Activated naive CD8-positive, alpha-beta T cell treated with anti-CD3 and anti-CD28 coated beads, Interleukin-2, amount 10 ng/mL, durations not matched to agents 7 days and 5 days (primary cell): ENCODE results near the gene RAB3GAP1. TPM values are rescaled to one million over a fixed set of nuclear protein-coding genes. Genes with fewer than 3 reads are reported as not detected.

Experiments used
- ATAC-seq: fragments of 150-1000 bp; cut with Tn5 transposase; one replicate; pipeline ENCODE4 v1.10.0; 2021; ENCODE audit warnings: low read depth, moderate library complexity
- POLR2A ChIA-PET: fragments of 350-600 bp; sonication (Branson Sonifier 250); formaldehyde crosslinking; loops from one replicate; lab custom pipeline; 2021; ENCODE audit warnings: antibody characterized with exemption; lab: Charles Lee
- DNase-seq: peaks from one replicate; pipeline ENCODE4 v3.0.0; 2021
- H3K27ac Mint-ChIP-seq: one replicate; pipeline ENCODE4 v1.8.0; 2022; ENCODE audit warnings: mild to moderate bottlenecking, mixed read lengths
- H3K27me3 Mint-ChIP-seq: one replicate; pipeline ENCODE4 v1.8.0; 2022; ENCODE audit warnings: mild to moderate bottlenecking, moderate library complexity, mixed read lengths
- H3K36me3 Mint-ChIP-seq: one replicate; pipeline ENCODE4 v1.8.0; 2021; ENCODE audit warnings: mild to moderate bottlenecking, mixed read lengths
- H3K4me1 Mint-ChIP-seq: one replicate; pipeline ENCODE4 v1.8.0; 2021; ENCODE audit warnings: mixed read lengths
- H3K4me3 Mint-ChIP-seq: one replicate; pipeline ENCODE4 v1.8.0; 2022; ENCODE audit warnings: mild to moderate bottlenecking, moderate library complexity, mixed read lengths
- H3K9me3 Mint-ChIP-seq: one replicate; pipeline ENCODE4 v1.8.0; 2021; ENCODE audit warnings: mixed read lengths
- total RNA-seq, 2 experiments: library from RNA; stranded (reverse); gene quantifications; one replicate each; pipeline ENCODE4 v1.2.3, GENCODE V29; 2021

RAB3GAP1 gene
- total RNA-seq, result 10 to 100 TPM; 22.9 to 24.0 TPM

GRCh38 chr2:135052042-135052876, at the start of gene RAB3GAP1:
RAB3GAP1 (plus strand) TSS chr2:135052292; CDS start chr2:135052308, 16 bp downstream.
- ATAC-seq (peak; percentile 80), DNase-seq (peak; percentile 92)
- H3K4me3 Mint-ChIP-seq, result peak within 1 kb of the TSS; percentile 96
- no peaks in the 10 kb centered on the region for H3K9me3 Mint-ChIP-seq
- peaks cover 3% of the 10 kb centered on the region for H3K27me3 Mint-ChIP-seq
- POLR2A ChIA-PET, result interaction anchor here (0.7 to 2.6 kb wide), 3 partner anchors 15 to 479 kb away, joined by 3 to 17 read pairs (median 4); partner anchors contain the start of genes R3HDM1 and ZRANB3
- peak within 1 kb of the TSS; percentile 99 for H3K27ac Mint-ChIP-seq
- H3K4me1 Mint-ChIP-seq, result peaks cover 34% of the 10 kb centered on the region
- peaks cover 12% of the 10 kb centered on the region for H3K36me3 Mint-ChIP-seq

GRCh38 chr2:135002836-135003235, 49.3 kb upstream of the RAB3GAP1 start:
- Mint-ChIP-seq H3K36me3 (no peaks in the 10 kb centered on the region), H3K27ac (no peak overlapping the region), H3K27me3 (peaks cover 28% of the 10 kb centered on the region), H3K4me3 (no peak overlapping the region), H3K9me3 (no peaks in the 10 kb centered on the region), H3K4me1 (peaks cover 5% of the 10 kb centered on the region)
- POLR2A ChIA-PET, result no interaction called here
- no peak for DNase-seq
- no peak for ATAC-seq

- Mint-ChIP-seq H3K27ac (no peak overlapping the region), H3K27me3 (peaks cover 29% of the 10 kb centered on the region), H3K36me3 (no peaks in the 10 kb centered on the region), H3K4me1 (peaks cover 5% of the 10 kb centered on the region), H3K9me3 (no peaks in the 10 kb centered on the region), H3K4me3 (no peak overlapping the region)
- POLR2A ChIA-PET, result interaction anchor here (0.9 kb wide), 1 partner anchor 53 kb away, joined by 4 read pairs; no protein-coding TSS in a partner anchor
- ATAC-seq (peak; percentile 94), DNase-seq (peak; percentile 80)
Measured at GRCh38 chr2:135004005-135004746, 47.9 kb upstream of the RAB3GAP1 start.

- H3K4me3 Mint-ChIP-seq, result no peak overlapping the region
- no peak for DNase-seq
- no peaks in the 10 kb centered on the region for H3K36me3 Mint-ChIP-seq
- H3K27ac Mint-ChIP-seq, result no peak overlapping the region
- peaks cover 5% of the 10 kb centered on the region for H3K4me1 Mint-ChIP-seq
- H3K27me3 Mint-ChIP-seq, result peaks cover 29% of the 10 kb centered on the region
- ATAC-seq, result no peak
- no peaks in the 10 kb centered on the region for H3K9me3 Mint-ChIP-seq
- POLR2A ChIA-PET, result no interaction called here
Measured at GRCh38 chr2:135005753-135006152, 46.3 kb upstream of the RAB3GAP1 start.

GRCh38 chr2:135009339-135009738, 42.8 kb upstream of the RAB3GAP1 start:
- H3K36me3 Mint-ChIP-seq, result no peaks in the 10 kb centered on the region
- H3K4me3 Mint-ChIP-seq, result no peak overlapping the region
- ATAC-seq, result no peak
- H3K27ac Mint-ChIP-seq, result no peak overlapping the region
- no peaks in the 10 kb centered on the region for H3K9me3 Mint-ChIP-seq
- peaks cover 2% of the 10 kb centered on the region for H3K4me1 Mint-ChIP-seq
- peaks cover 27% of the 10 kb centered on the region for H3K27me3 Mint-ChIP-seq
- no peak for DNase-seq
- POLR2A ChIA-PET, result no interaction called here

GRCh38 chr2:135010200-135010942, 41.7 kb upstream of the RAB3GAP1 start:
- no peaks in the 10 kb centered on the region for H3K4me1 Mint-ChIP-seq
- no peaks in the 10 kb centered on the region for H3K9me3 Mint-ChIP-seq
- H3K36me3 Mint-ChIP-seq, result no peaks in the 10 kb centered on the region
- H3K27me3 Mint-ChIP-seq, result peaks cover 21% of the 10 kb centered on the region
- H3K27ac Mint-ChIP-seq, result no peak overlapping the region
- ATAC-seq, result no peak
- H3K4me3 Mint-ChIP-seq, result no peak overlapping the region
- no peak for DNase-seq
- POLR2A ChIA-PET, result no interaction called here

- POLR2A ChIA-PET, result no interaction called here
- Mint-ChIP-seq H3K9me3 (peaks cover 3% of the 10 kb centered on the region), H3K27ac (no peak overlapping the region), H3K36me3 (no peaks in the 10 kb centered on the region), H3K4me3 (no peak overlapping the region), H3K4me1 (no peaks in the 10 kb centered on the region), H3K27me3 (peaks cover 11% of the 10 kb centered on the region)
- ATAC-seq (no peak), DNase-seq (no peak)
Measured at GRCh38 chr2:135011633-135012032, 40.5 kb upstream of the RAB3GAP1 start.

GRCh38 chr2:135021618-135022017, 30.5 kb upstream of the RAB3GAP1 start:
- Mint-ChIP-seq H3K4me3 (no peak overlapping the region), H3K9me3 (peaks cover 15% of the 10 kb centered on the region), H3K36me3 (peaks cover 1% of the 10 kb centered on the region), H3K27me3 (peaks cover 5% of the 10 kb centered on the region), H3K27ac (no peak overlapping the region), H3K4me1 (peaks cover 14% of the 10 kb centered on the region)
- DNase-seq (no peak), ATAC-seq (no peak)
- POLR2A ChIA-PET, result no interaction called here

- no peak for ATAC-seq
- Mint-ChIP-seq H3K9me3 (peaks cover 10% of the 10 kb centered on the region), H3K36me3 (peaks cover 1% of the 10 kb centered on the region), H3K27me3 (no peaks in the 10 kb centered on the region), H3K4me1 (peaks cover 14% of the 10 kb centered on the region), H3K27ac (no peak overlapping the region), H3K4me3 (peak overlapping the region; percentile 48)
- POLR2A ChIA-PET, result no interaction called here
- no peak for DNase-seq
Measured at GRCh38 chr2:135022952-135023880, 28.9 kb upstream of the RAB3GAP1 start.

- H3K9me3 Mint-ChIP-seq, result peaks cover 10% of the 10 kb centered on the region
- POLR2A ChIA-PET, result no interaction called here
- H3K36me3 Mint-ChIP-seq, result peaks cover 1% of the 10 kb centered on the region
- ATAC-seq (no peak), DNase-seq (no peak)
- peaks cover 14% of the 10 kb centered on the region for H3K4me1 Mint-ChIP-seq
- H3K4me3 Mint-ChIP-seq, result peak overlapping the region; percentile 48
- peak overlapping the region; percentile 8 for H3K27ac Mint-ChIP-seq
- H3K27me3 Mint-ChIP-seq, result no peaks in the 10 kb centered on the region
Measured at GRCh38 chr2:135023886-135024485, 28.1 kb upstream of the RAB3GAP1 start.

GRCh38 chr2:135029481-135030134, 22.5 kb upstream of the RAB3GAP1 start:
- Mint-ChIP-seq H3K9me3 (peaks cover 2% of the 10 kb centered on the region), H3K4me1 (no peaks in the 10 kb centered on the region), H3K27ac (no peak overlapping the region), H3K27me3 (no peaks in the 10 kb centered on the region), H3K4me3 (no peak overlapping the region), H3K36me3 (no peaks in the 10 kb centered on the region)
- DNase-seq (no peak), ATAC-seq (no peak)
- POLR2A ChIA-PET, result no interaction called here

- Mint-ChIP-seq H3K27ac (no peak overlapping the region), H3K36me3 (no peaks in the 10 kb centered on the region), H3K9me3 (no peaks in the 10 kb centered on the region), H3K4me1 (no peaks in the 10 kb centered on the region), H3K4me3 (no peak overlapping the region), H3K27me3 (no peaks in the 10 kb centered on the region)
- DNase-seq, result no peak
- no peak for ATAC-seq
- POLR2A ChIA-PET, result no interaction called here
Measured at GRCh38 chr2:135030826-135031225, 21.3 kb upstream of the RAB3GAP1 start.
